AG04449 (cell line): ENCODE results near the gene CCR4.
"Not testable (repeated sequence)": the region's sequence is repeated elsewhere in the genome, so short reads cannot be mapped to it uniquely, and the experiment has no call there.

Source experiments
- CTCF ChIA-PET: fragments of 350-600 bp; formaldehyde crosslinking; extraction: SDS; loops from one replicate; lab custom pipeline; 2021; ENCODE audit warnings: antibody characterized with exemption; lab: Yijun Ruan, JAX
- POLR2A ChIA-PET: fragments of 400-600, 350-600 bp; formaldehyde crosslinking; extraction: SDS; loops from one replicate; lab custom pipeline; 2020; ENCODE audit warnings: antibody characterized with exemption, inconsistent platforms; lab: Yijun Ruan, JAX
- DNase-seq: peaks from one replicate; pipeline ENCODE4 v3.0.0-alpha.2; 2010; ENCODE audit warnings: low read depth, low spot score
- H3K4me3 ChIP-seq: 2 replicates; pipeline ENCODE4 v1.5.1; 2011; ENCODE audit warnings: low read depth, mild to moderate bottlenecking, control low read depth, low read length
- TF ChIP-seq, protein P1 (sequence below): IDR thresholded peaks from one replicate; pipeline ENCODE4 v1.5.1; 2011; ENCODE audit warnings: mild to moderate bottlenecking, moderate library complexity, low read length, control low read depth, inconsistent platforms; ENCODE audit not compliant: insufficient read depth; ENCODE audit errors: missing control alignments

CCR4 gene

GRCh38 chr3:32937331-32937730 lies 14.1 kb upstream of the CCR4 start:
- POLR2A ChIA-PET: no interaction called here
- no peak for DNase-seq
- CTCF ChIA-PET: interaction anchor here (0.7 kb wide), 1 partner anchor 10 kb away, joined by 3 read pairs; no protein-coding TSS in a partner anchor
- H3K4me3 ChIP-seq: no peak overlapping the region
- TF ChIP-seq, protein P1, sequence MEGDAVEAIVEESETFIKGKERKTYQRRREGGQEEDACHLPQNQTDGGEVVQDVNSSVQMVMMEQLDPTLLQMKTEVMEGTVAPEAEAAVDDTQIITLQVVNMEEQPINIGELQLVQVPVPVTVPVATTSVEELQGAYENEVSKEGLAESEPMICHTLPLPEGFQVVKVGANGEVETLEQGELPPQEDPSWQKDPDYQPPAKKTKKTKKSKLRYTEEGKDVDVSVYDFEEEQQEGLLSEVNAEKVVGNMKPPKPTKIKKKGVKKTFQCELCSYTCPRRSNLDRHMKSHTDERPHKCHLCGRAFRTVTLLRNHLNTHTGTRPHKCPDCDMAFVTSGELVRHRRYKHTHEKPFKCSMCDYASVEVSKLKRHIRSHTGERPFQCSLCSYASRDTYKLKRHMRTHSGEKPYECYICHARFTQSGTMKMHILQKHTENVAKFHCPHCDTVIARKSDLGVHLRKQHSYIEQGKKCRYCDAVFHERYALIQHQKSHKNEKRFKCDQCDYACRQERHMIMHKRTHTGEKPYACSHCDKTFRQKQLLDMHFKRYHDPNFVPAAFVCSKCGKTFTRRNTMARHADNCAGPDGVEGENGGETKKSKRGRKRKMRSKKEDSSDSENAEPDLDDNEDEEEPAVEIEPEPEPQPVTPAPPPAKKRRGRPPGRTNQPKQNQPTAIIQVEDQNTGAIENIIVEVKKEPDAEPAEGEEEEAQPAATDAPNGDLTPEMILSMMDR: no peak

- CTCF ChIA-PET, H3K4me3 ChIP-seq, DNase-seq, POLR2A ChIA-PET: not testable (repeated sequence)
These were observed 11.7 kb upstream of the CCR4 start for GRCh38 chr3:32939531-32940284.

DNA sequence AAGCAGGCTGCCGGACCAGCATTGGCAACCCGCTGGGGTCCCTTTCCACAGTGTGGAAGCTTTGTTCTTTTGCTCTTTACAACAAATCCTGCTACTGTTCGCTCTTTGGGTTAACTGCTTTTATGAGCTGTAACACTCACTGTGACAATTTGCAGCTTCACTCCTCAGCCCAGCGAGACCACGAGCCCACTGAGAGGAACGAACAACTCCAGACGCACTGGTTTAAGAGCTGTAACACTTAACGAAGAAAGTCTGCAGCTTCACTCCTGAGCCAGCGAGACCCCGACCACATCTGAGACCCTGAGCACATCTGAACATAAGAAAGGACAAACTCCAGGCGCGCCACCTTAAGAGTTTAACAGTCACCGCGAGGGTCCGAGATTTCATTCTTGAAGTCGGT lies 10.7 kb upstream of the CCR4 start:
- TF ChIP-seq, protein P1: no peak
- POLR2A ChIA-PET: no interaction called here
- no peak for DNase-seq
- H3K4me3 ChIP-seq: no peak overlapping the region
- CTCF ChIA-PET: no interaction called here

GRCh38 chr3:32945136-32945535 lies 6.3 kb upstream of the CCR4 start:
- DNase-seq: no peak
- POLR2A ChIA-PET: no interaction called here
- TF ChIP-seq, protein P1: no peak

GRCh38 chr3:32945598-32945997 lies 5.8 kb upstream of the CCR4 start:
- POLR2A ChIA-PET, H3K4me3 ChIP-seq, DNase-seq: not testable (repeated sequence)
- CTCF ChIA-PET: interaction anchor here (5.9 kb wide), 1 partner anchor 127 kb away, joined by 122 read pairs; no protein-coding TSS in a partner anchor

More at GRCh38 chr3:32945136-32945535, 6.3 kb upstream of the CCR4 start:
- CTCF ChIA-PET: interaction anchor here (5.9 kb wide), 1 partner anchor 127 kb away, joined by 122 read pairs; no protein-coding TSS in a partner anchor
- no peak overlapping the region for H3K4me3 ChIP-seq

DNA sequence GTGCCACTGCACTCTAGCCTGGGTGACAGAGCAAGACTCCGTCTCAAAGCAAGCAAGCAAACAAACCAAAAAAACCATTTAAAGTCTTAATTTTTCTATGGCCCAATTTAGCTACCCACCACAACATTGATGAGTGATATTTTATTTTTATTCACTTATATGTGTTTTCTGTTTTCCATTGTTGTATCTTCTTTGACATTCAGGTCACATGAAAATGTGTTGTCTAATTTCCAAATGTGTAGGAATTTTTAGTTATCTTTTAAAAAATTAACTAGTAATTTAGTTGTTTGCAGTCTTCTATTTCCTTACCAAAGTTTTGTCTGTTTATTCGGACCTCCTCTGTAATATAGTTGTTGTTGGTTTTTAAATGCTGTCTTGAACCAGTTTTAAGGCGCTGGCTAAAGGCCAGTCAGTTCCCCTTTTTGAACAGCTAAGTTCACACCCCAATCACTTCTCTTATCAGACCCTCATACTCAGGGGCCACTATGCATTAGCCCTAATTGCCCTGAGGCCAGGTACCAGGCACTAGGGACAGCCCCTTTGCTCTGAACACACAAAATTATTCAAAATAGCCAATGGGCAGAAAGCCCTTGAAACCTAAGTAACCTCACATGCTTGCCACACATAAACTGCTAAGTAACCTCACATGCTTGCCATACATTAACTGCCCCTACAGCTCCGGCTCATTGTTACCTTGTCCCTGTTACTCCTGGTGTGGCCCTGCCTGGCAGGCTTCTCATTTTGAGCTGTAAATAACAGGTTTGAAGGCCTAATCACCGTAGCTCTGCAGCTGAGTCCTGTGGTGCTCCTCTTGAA lies 4.3 kb upstream of the CCR4 start:
- ChIA-PET POLR2A (no interaction called here), CTCF (interaction anchor here (0.6 to 5.9 kb wide), 23 partner anchors 10 to 843 kb away, joined by 3 to 122 read pairs (median 3); no protein-coding TSS in a partner anchor)
- no peak for DNase-seq
- TF ChIP-seq, protein P1: no peak
- H3K4me3 ChIP-seq: no peak overlapping the region

- CTCF ChIA-PET: interaction anchor here (0.8 to 5.9 kb wide), 21 partner anchors 11 to 839 kb away, joined by 3 to 122 read pairs (median 4); no protein-coding TSS in a partner anchor
- DNase-seq: peak; percentile 7
- TF ChIP-seq, protein P1: peak; percentile 78
- POLR2A ChIA-PET: no interaction called here
- H3K4me3 ChIP-seq: no peak overlapping the region
These were observed 3.6 kb upstream of the CCR4 start for GRCh38 chr3:32947789-32948238.
